ENCODE results near the gene IL1RAPL2. TPM values are rescaled to one million over a fixed set of nuclear protein-coding genes. Genes with fewer than 3 reads are reported as not detected.

The IL1RAPL2 gene
- total RNA-seq (2021) = 0.43 and 1.6 TPM in 2 replicates
- Bru-seq, nascent RNA = percentile 33 among the genes with signal in this experiment
- percentile 39 among the genes with signal in this experiment for BruChase-seq, experiment 1, labeled RNA remaining after a 2-hour chase
- BruChase-seq, experiment 2, labeled RNA remaining after a 6-hour chase = percentile 36 among the genes with signal in this experiment
- long read RNA-seq, partial matches to known transcripts = 0 of 7 reads
- long read RNA-seq, other reads (novel, unspliced or antisense) = 5 of 7 reads

DNA sequence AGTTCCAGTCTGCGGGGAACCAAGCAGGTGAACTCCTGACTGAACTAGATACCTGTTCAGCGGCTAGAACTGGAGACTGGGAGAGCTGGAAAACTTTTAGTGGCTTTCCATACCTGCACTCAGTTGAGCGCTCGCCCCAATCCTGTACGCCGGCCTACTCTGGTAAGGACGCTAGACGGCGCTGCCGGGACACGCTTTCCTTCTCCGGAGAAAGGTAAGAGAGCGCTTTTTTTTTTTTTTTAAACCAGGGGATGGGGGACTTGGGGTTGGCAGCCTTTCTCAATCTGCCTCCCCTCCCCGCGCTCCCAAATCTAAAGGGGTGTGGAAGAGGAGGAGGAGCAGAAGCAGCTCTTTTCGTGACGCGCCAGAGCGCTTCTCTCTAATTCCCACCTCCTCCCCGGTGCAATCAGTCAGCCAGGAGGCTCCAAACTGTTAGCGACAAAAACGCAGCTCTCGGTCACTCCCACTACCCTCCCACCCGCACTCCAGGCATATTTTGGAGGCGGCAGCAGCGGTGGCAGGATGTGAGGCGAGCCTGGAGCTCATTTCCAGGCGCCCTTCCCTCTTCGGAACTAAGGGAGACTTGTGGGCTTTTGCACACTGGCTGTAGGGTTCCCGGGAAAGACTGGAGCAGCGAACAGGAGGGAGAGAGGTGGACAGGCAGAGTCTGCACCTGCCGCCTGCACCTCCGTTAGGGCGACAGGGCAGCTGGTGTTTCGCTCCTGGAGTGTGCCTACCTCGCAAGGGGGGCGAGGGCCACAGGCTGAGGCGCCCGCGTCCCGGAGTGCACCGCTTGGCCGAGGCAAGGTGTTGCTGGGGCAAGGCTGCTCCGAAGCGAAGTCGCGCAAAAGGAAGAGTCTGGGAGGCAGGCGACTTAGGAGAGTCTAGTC, at the start of gene IL1RAPL2:
IL1RAPL2 (plus strand) TSS at position 409 of the 890 bp plus-strand sequence.
- peak within 1 kb of the TSS; percentile 94 for H2AFZ ChIP-seq
- no peaks in the 10 kb centered on the region for H3K36me3 ChIP-seq (ENCODE audit: low read depth)
- H3K9me3 ChIP-seq (ENCODE audit: insufficient read depth, low read depth) = no peaks in the 10 kb centered on the region
- no peak within 1 kb of the TSS for H3K27ac ChIP-seq
- peak; percentile 65 to 74 for DNase-seq
- no peaks in the 10 kb centered on the region for H4K20me1 ChIP-seq (ENCODE audit: insufficient read depth)
- TF ChIP-seq, protein P1, sequence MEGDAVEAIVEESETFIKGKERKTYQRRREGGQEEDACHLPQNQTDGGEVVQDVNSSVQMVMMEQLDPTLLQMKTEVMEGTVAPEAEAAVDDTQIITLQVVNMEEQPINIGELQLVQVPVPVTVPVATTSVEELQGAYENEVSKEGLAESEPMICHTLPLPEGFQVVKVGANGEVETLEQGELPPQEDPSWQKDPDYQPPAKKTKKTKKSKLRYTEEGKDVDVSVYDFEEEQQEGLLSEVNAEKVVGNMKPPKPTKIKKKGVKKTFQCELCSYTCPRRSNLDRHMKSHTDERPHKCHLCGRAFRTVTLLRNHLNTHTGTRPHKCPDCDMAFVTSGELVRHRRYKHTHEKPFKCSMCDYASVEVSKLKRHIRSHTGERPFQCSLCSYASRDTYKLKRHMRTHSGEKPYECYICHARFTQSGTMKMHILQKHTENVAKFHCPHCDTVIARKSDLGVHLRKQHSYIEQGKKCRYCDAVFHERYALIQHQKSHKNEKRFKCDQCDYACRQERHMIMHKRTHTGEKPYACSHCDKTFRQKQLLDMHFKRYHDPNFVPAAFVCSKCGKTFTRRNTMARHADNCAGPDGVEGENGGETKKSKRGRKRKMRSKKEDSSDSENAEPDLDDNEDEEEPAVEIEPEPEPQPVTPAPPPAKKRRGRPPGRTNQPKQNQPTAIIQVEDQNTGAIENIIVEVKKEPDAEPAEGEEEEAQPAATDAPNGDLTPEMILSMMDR (conservative IDR thresholded peaks at IDR 0.05) = peak; percentile 79
- no peak for TF ChIP-seq EZH2 (IDR thresholded peaks at IDR 0.05; ENCODE audit: low read depth)
- BruUV-seq (replicated peaks) = no TSS peak
- intact Hi-C loops (cut with micrococcal nuclease; ENCODE audit: unreplicated experiment) = loop anchor here (1.0 to 5.0 kb wide), 5 partner anchors 96 to 626 kb away; no protein-coding TSS in a partner anchor
- CTCF ChIA-PET = interaction anchor here (0.6 to 1.1 kb wide), 4 partner anchors 27 to 356 kb away, joined by 3 to 7 read pairs (median 4); no protein-coding TSS in a partner anchor
- 0 out of 2 replicates have a peak, but pooled peaks cover 3% of the 10 kb centered on the region for H3K79me2 ChIP-seq (ENCODE audit: low read depth)
- POLR2A ChIA-PET (ENCODE audit: unreplicated experiment) = interaction anchor here (0.6 kb wide), 1 partner anchor 271 kb away, joined by 3 read pairs; no protein-coding TSS in a partner anchor
- H3K4me1 ChIP-seq (replicated peaks; ENCODE audit: insufficient read depth) = no peaks in the 10 kb centered on the region
- no peaks in the 10 kb centered on the region for H3K9me2 ChIP-seq (ENCODE audit: insufficient read depth)
- H3K27me3 ChIP-seq (ENCODE audit: insufficient read depth, low read depth) = no peaks in the 10 kb centered on the region
- peak within 1 kb of the TSS; percentile 87 for H3K4me2 ChIP-seq
- H3F3A ChIP-seq (ENCODE audit: insufficient read depth, low read depth) = no peaks in the 10 kb centered on the region
- peak within 1 kb of the TSS; percentile 77 for H3K4me3 ChIP-seq

DNA sequence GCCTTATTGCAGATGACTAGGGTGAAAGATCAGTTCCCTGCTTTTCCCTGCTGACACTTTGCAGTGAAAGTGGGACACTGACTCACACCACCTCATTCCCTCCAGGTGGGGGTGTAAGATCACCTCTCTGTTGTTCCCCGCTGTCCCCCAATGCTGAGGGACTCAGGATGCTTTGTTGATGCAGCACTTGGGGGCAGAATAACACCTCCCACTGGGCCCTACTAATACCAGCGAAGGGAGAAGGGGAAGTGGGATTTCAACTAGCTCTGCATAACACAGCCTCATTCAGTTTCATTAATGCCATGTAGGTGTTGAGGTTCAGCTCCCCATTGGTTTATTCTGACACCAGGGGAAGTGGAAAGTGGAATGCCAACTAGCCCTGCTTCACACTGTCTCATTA, 43.6 kb upstream of the IL1RAPL2 start:
- Histone ChIP-seq H2AFZ (no peak overlapping the region), H3K27me3 (ENCODE audit: insufficient read depth, low read depth) (no peaks in the 10 kb centered on the region), H3K4me2 (no peak overlapping the region), H3K9me3 (ENCODE audit: insufficient read depth, low read depth) (no peaks in the 10 kb centered on the region), H4K20me1 (ENCODE audit: insufficient read depth) (no peaks in the 10 kb centered on the region), H3K9me2 (ENCODE audit: insufficient read depth) (no peaks in the 10 kb centered on the region), H3F3A (ENCODE audit: insufficient read depth, low read depth) (no peaks in the 10 kb centered on the region), H3K4me1 (replicated peaks; ENCODE audit: insufficient read depth) (no peaks in the 10 kb centered on the region), H3K79me2 (ENCODE audit: low read depth) (no peaks in the 10 kb centered on the region), H3K36me3 (ENCODE audit: low read depth) (no peaks in the 10 kb centered on the region), H3K27ac (no peak overlapping the region), H3K4me3 (no peak overlapping the region)
- no TSS peak for BruUV-seq (replicated peaks)
- TF ChIP-seq, protein P1 (conservative IDR thresholded peaks at IDR 0.05) = no peak
- TF ChIP-seq EZH2 (IDR thresholded peaks at IDR 0.05; ENCODE audit: low read depth) = no peak
- ChIA-PET POLR2A (ENCODE audit: unreplicated experiment) (no interaction called here), CTCF (no interaction called here)
- intact Hi-C loops (cut with micrococcal nuclease; ENCODE audit: unreplicated experiment) = no loop called here
- DNase-seq = no peak

DNA sequence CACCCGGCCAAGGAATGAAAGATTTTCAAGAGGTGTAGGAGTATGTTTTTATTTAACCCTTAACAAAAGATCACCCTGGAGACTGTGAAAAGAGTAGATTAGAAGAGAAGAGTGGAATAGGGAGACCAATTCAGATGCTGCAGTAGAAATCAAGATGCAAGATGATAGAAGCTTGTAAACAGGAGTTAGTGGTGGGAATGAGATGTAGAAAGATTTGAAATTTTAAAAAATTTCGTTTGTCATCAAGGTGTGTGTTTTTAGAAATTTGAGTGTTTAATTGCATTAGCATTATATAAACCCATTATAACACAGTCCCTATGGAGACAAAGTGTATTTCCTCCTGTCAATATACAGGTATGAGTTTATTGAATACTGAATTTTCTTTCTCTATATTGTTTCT, 42.1 kb upstream of the IL1RAPL2 start:
- Histone ChIP-seq H3K9me3 (ENCODE audit: insufficient read depth, low read depth) (no peaks in the 10 kb centered on the region), H3K4me1 (replicated peaks; ENCODE audit: insufficient read depth) (no peaks in the 10 kb centered on the region), H3F3A (ENCODE audit: insufficient read depth, low read depth) (no peaks in the 10 kb centered on the region), H3K27me3 (ENCODE audit: insufficient read depth, low read depth) (no peaks in the 10 kb centered on the region), H3K36me3 (ENCODE audit: low read depth) (no peaks in the 10 kb centered on the region), H3K4me3 (no peak overlapping the region), H2AFZ (no peak overlapping the region), H3K79me2 (ENCODE audit: low read depth) (no peaks in the 10 kb centered on the region), H3K9me2 (ENCODE audit: insufficient read depth) (no peaks in the 10 kb centered on the region), H3K27ac (no peak overlapping the region), H4K20me1 (ENCODE audit: insufficient read depth) (no peaks in the 10 kb centered on the region), H3K4me2 (no peak overlapping the region)
- ChIA-PET CTCF (no interaction called here), POLR2A (ENCODE audit: unreplicated experiment) (no interaction called here)
- no TSS peak for BruUV-seq (replicated peaks)
- TF ChIP-seq EZH2 (IDR thresholded peaks at IDR 0.05; ENCODE audit: low read depth) = no peak
- TF ChIP-seq, protein P1 (conservative IDR thresholded peaks at IDR 0.05) = no peak
- no peak for DNase-seq
- intact Hi-C loops (cut with micrococcal nuclease; ENCODE audit: unreplicated experiment) = no loop called here

Measured in PC-9 (cell line).